GM19438 (cell line): ENCODE measurements around the gene TUFM.
"Not testable (repeated sequence)": the region's sequence is repeated elsewhere in the genome, so short reads cannot be mapped to it uniquely, and the experiment has no call there.

Experiments used
- ATAC-seq: cut with Tn5 transposase; IDR thresholded peaks from one replicate; pipeline ENCODE4 v1.9.1; 2021; ENCODE audit warnings: low read depth; ENCODE audit not compliant: unreplicated experiment

The TUFM gene

DNA sequence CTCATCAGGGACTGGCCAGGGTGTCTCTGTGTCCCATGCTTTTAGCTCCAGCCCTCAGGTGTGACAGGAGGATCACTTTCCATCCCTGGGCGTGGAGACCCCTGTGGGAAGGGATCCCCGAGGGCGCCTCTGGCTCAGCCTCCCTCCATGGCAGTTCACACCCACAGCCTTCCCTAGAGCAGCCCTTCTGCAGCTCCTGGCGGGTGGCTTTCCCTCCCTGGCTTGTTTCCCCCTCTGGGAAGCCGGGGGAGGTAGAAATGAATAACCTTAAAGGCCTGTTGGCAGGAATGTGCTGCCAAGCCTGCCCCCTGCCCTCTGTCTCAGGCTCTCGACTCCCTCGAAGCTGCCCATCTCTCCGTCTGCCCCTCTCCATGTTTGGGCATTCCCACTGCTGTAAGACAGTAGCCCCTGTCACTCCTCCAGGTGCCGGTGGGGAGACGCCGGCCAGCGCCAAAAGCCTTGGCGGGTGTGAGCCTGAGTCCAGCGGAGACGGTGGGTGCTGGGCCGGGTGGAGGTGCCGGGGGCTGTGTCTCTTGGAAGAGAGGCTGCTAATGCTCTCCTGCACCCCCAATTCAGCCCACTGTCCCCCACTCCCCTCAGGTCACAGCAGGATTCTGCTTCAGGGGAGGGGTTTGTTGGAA lies 30.0 kb upstream of the TUFM start:
- ATAC-seq = no peak

DNA sequence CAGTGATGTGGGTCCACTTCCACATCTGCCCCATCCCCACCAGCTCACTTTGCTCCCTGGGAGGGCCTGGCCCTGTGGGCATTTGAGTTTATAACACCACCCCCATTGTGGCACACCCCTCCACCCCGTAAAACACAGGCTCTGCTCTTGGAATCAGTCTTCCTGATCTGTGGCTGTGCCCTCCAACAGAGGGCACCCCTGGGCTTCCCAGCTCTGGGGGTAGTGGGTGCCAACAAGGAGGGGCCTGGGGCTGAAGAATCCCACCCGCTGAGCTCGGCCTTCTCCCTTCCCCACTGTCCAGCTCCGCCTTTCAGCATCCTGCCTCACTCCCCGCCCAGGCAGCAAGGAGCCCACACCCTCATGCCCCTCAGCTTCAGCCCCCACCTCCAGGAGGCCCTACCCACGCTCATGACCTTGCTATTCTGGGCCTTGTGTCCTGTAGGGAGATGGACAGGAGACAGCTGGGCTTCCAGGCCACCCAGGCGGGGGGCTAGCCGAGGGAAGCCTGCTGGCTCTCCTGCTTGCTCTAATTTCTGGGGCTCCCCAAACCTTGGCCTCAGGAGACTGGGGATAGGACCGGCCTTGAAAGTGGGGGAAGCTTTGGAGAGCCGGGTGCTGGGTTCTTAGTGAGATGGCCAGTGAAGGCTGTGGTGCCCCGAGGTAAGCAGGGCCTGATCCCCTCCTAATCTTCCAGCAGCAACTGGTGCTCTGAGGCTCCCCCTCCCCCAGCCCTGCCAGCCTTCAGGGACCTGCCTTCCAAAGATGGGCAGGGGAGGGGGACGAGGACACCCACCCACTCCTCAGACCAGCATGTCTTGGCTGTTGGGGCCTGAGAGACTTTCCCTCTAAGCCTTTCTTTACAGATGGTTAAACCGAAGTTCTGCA lies 29.2 kb upstream of the TUFM start:
- no peak for ATAC-seq

DNA sequence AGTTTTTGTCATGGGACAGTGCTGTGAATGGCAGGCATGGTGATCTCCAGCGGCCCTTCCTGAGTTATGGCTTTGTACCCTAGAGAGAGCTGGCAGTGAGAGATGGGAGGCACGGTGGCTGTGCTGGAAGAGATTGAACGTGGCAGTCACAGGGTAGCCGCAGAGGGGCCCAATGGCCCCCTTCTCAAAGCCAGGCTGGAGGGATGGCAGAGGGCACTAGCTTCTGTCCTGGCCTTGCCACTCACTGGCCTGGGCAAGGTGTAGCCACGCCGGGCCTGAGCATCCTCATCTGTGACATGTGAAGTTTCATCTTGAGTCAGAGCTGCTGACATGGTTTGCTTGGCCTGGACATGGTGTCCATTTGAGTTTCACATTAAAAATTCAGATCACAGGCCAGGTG lies 28.3 kb upstream of the TUFM start:
- no peak for ATAC-seq

DNA sequence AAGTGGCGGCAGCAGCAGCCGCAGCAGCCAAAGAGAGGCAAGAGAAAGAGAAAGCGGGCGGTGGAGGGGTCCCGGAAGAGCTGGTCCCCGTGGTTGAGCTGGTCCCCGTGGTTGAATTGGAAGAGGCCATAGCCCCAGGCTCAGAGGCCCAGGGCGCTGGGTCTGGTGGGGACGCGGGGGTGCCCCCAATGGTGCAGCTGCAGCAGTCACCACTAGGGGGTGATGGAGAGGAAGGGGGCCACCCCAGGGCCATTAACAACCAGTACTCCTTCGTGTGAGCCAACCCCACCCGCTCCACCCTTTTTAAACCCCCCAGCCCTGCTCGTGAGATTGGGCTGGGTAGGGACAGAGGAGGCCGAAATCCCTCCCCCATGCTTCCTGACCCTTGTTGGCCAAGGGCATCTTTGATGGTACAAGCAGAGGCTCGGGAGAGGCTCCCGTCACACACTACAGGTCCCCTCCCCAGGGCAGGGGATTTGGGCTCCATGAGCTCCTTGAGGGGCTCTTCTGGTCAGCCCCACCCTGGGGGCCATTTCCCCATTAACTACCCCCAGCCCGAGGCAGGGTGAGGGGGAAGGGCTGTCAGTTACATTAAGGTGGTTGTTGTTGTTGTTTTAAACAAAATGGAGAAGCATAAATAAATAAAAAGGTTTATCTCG lies 27.5 kb upstream of the TUFM start:
- ATAC-seq = no peak

DNA sequence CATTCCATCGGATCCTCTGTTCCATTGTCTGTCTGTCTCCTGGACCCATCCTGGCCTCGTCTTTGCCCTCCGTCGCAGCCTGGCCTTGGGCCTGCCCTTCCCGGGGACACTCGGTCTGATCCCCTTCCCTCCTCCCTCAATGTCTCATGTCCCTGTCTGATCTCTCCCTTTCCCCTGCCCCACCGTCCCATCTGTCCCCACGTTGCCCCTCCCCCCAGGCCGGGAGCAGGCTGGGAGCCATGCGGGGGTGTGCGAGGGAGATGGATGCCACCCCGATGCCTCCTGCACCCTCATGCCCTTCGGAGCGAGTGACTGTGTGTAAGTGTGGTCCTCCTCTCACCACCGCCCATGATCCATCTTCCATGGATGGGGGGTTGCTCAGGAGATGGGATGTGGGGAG lies 26.8 kb upstream of the TUFM start:
- no peak for ATAC-seq

DNA sequence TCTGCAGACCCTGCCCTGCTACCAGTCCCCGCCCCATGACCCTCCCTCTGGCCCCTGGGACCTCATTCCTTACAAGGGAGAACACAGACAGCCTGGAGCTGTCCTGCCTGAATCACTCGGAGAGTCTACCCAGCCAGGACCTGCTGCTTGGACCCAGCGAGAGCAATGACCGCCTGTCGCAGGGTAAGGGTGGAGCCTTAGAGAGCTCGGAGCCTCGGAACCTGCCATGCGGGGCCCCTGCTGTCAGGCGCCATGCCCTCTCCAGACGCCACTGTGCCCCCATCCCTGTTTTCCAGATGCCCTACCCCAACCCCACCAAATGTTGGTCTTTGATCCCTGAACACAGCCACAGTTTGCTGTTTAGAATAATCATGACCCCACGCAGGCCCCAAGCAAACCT lies 23.1 kb upstream of the TUFM start:
- no peak for ATAC-seq

DNA sequence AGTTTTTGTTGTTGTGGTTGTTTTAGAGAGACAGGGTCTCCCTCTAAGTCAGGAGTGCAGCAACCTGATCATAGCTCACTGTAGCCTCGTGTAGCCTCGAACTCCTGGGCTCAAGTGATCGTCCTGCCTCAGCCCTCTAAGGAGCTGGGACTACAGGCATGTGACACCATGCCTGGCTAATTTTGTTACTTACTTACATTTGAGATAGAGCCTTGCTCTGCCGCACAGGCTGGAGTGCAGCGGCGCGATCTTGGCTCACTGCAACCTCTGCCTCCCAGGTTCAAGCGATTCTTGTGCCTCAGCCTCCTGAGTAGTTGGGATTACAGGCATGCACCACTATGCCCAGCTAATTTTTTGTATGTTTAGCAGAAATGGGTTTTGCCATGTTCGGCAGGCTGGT lies 21.5 kb upstream of the TUFM start:
- not testable (repeated sequence) for ATAC-seq

DNA sequence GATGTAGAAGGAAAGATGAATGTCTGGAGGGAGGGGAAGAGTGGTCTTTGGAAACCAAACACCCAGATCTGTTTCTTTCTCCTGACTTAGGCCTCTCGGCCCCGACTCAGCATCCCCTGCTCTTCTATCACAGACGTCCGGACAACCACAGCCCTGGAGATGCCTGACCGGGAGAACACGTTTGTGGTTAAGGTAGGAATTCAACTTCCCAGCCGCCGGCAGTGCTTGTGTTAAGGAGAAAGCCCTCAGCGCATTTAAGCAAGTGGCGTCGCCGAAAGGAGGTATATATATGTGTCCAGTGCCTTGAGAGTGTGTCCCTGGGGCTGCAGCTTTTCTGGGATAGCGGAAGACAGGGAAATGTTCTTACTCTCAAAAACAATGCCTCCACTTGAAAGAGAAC lies 21.1 kb upstream of the TUFM start:
- ATAC-seq = no peak

DNA sequence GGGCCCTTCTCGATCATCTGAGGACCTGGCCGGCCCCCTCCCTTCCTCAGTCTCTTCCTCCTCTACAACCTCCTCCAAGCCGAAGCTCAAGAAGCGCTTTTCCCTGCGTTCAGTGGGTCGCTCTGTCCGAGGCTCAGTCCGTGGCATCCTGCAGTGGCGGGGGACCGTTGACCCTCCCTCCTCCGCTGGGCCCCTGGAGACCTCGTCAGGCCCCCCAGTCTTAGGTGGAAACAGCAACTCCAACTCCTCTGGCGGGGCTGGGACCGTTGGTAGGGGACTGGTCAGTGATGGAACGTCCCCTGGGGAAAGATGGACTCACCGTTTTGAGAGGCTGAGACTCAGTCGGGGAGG lies 20.3 kb upstream of the TUFM start:
- no peak for ATAC-seq

DNA sequence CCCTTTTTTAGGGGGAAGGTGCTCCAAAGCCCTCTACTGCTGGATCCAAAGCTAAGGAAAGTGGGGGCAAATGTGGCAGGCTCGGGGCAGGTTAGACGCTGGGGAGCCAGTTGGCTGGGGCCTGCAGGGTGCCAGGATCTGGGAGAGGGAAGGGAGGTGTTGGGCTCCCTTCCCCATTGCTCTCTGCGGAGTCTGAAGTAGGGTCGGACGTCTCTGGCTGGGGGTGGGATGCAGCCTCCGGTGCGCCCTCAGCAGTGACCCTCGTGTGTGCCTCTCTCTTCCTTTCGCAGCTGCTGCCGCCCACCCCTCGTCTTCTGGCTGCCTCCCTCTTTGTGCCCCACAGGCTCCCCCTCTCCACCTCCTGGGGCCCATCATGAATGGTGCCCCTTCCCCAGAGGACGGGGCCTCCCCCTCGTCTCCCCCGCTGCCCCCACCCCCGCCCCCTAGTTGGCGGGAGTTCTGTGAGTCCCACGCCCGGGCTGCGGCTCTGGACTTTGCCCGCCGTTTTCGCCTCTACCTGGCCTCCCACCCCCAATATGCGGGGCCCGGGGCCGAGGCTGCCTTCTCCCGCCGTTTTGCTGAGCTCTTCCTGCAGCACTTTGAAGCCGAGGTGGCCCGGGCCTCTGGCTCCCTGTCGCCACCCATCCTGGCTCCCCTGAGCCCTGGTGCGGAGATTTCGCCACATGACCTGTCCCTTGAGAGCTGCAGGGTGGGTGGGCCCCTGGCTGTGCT lies 19.7 kb upstream of the TUFM start:
- ATAC-seq = no peak

DNA sequence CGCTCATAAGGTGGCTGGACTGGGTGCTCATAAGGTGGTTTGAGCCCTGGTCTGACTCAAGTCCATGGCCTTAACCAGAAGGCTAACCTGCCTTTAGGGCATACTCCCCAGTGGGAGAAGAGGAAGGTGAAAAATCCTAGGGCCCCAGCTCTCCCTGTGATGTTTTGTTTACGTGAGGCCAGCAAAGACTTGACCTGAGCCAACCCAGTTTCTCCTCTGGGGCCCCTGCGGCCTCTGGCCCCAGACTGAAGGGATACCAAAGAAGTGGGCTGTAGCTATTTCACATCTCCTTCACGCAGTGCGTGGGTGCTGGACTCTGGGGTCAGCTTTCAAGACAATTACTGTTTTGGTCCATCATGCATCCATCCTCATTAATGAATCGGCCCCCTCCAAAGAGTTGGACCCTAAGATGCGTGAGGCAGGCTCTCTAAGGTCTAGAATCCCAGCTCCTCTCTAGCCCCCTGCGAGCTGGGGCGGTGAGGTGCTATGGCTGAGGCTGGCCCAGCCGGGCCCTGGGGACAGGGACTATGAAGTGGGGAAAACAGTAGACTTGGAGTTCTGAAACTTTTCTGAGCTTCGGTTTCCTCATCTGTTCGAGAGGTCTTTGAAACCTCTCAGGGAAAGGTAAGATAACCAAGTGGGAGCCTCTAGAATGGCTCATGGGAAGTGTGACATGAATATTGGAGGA lies 19.0 kb upstream of the TUFM start:
- no peak for ATAC-seq

DNA sequence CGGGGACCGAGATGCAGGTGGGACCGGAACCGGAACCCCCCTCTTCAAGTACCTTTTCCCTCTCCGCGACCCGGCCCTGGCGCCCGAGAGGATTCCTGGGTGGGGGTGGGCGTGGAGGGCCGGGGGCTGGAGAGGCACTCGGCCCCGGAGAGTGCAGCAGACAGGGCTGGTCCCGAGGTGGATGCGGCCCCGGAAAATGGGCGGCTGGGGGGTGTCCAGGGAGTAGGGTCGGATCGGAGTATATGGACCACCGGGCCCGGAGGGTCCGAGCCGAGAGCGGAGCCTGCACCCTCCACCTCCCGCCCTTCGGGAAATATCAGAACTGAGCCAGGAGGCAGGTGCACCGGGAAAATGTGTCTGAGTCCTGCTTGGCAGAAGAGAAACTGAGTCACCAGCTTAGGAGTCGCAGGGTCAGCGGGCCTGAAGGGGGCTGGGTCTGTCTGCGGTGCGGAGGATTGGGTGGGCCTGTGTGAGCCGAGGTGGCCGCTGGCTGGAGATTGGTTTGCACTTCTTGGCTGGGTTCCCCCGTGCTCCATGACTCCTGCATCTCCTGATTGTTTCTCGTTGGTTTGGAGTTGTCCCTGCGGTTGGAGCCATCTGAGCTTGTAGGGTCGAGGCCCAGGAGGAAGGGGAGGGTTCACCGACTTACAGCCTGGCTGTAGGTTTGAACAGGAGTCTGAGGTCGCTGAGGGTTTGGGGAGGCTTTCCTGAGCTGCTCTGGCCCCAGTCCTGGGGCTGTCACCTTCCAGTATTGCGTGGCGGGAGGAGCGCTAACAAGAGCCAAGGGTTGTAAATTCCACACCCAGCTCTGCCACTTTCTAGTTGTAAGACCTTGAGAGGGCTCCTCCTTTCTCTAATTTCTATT lies 18.0 kb upstream of the TUFM start:
- ATAC-seq = no peak

DNA sequence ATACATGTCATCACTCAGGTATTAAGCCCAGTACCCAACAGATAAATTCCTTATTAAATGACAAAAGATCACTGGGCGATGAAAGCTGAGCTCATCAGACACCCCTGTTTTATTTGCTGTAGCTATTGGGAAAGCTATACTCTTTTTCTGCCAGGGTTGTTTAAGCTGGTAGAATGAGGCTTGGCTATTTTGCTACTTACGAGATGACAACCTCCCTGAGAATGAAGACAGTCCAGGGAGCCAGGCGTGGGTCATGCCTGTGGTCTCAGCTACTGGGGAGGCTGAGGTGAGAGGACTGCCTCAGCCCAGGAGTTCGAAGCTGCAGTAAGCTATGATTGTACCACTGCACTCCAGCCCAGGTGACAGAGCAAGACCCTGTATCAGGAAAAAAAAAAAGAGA lies 13.2 kb upstream of the TUFM start:
- no peak for ATAC-seq

DNA sequence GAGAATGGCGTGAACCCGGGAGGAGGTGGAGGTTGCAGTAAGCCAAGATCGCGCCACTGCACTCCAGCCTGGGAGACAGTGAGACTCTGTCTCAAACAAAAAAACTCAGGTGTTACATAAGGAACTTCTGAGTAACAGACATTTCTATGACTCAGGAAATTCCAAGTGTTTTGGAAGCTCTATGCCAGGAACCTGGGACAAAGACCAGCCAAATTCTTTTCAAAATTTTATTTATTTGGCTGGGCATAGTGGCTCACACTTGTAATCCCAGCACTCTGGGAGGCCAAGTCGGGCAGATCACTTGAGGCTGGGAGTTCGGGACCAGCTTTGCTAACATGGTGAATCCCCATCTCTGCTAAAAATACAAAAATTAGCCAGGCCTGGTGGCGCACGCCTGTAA lies 12.3 kb upstream of the TUFM start:
- ATAC-seq = no peak

DNA sequence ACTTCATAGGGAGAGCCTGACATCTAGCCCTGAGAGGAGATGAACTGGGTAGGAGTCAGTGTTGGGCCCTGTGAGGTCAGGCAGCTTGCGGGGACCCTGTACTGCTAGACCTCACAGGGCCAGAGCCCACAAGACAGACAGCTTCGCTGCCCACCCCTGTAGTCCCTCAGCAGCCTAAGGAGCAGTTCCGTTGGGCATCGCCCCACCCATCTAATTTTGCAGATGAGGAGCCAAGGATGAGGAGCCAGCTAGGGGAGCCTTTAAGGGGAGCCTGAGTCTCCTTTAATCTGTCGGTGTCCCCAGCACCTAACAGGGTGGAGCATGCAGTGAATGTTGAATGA lies 755 bp upstream of the TUFM start:
- ATAC-seq = no peak

DNA sequence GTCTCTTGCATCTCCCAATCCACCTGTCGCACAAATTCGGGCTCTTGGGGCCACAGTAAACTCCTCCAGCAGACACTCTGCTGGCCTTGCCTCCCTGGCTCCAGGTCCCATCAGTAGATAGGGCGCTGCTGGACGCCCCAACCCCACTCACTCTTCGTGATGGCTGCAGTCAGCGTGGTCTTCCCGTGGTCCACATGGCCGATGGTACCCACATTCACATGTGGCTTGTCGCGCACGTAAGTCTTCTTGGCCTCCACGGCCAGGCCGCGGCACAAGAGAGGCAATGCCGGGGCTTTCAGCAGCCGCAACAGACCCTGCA lies 428 bp downstream of the TUFM start:
- ATAC-seq = no peak

DNA sequence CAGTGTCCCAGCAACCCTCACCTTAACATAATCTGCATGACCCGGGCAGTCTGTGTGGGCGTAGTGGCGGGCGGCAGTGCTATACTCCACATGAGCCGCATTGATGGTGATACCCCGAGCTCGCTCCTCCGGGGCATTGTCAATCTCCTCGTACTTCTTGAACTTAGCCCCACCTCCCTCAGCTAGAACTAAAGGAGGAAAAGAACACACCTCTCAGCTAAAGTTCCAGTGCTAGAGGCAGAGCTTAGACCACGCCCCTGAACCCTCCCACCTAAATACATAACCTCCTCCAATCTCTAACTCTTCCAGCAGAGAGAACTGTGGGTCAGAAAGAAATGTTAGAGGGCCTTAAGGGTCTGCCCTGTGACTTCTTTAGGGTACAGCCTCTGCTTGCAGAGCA lies 855 bp downstream of the TUFM start:
- no peak for ATAC-seq

DNA sequence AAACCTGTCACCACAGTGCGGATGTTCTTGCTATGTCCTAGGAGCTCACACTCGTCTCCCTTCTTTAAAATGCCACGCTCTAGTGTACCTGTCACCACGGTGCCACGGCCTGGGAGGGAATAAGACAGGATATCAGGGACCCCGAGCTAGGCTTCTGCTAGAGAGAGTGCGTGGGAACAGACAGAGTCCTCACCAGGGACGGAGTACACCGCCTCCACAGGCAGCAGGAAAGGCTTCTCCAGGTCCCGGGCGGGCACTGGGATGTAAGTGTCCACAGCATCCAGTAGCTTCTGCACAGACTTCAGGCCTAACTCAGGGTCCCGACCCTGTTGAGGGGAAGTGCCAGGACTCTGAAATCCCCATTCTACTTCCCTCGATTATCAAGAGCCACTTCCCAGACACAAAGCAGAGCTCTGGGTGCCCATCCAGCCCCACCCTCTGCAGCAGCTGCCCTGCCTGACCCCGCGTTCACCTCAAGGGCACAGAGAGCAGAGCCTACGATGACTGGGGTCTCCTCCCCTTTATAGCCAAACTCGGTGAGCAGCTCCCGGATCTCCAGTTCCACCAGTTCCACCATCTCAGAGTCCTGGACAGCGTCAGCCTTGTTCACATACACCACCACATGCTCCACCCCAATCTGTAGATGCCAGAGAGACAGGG lies 1.8 kb downstream of the TUFM start:
- no peak for ATAC-seq

DNA sequence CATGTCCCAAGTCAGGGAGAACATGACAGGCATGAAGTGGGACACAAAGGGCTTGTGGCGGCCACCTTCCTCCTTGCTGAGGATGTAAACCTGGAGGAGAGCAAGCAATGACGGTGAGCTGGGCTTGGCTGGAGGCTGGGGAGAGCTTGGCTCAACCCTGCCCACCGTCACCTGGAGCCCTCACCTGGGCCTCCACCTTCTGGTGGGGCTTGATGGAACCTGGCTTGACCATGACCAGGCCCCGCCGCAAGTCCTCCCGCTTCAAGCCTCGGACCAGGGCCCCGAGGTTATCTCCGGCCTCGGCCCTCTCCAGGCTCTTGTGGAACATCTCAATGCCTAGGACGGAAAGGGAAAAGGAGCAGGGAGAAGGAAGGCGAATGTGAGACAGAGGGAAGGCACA lies 2.4 kb downstream of the TUFM start:
- no peak for ATAC-seq

DNA sequence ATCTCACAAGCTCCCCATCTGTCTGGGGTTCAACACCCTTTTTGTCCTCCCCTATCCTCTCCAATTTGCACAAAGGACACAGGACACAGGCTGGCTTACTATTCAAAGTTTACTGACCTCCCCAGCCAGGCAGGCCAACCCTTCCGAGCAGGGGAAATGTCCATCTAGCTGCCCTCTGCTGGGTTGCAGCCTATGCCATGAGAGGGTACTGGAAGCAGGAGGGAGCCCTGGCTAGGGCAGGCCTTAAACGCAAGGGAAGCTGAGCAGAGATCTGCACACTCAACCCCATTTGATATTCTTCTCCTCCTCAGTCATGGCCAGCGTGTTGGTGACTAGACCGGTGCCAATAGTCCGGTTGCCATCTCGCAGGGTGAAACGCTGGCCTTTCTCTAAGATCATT lies 3.5 kb downstream of the TUFM start:
- no peak for ATAC-seq
